ENCODE measurements around the gene NTN1. TPM values are rescaled to one million over a fixed set of nuclear protein-coding genes. Genes with fewer than 3 reads are reported as not detected.

The NTN1 gene
- total RNA-seq, 1 experiment from 2014 or later: 0.94 TPM

DNA sequence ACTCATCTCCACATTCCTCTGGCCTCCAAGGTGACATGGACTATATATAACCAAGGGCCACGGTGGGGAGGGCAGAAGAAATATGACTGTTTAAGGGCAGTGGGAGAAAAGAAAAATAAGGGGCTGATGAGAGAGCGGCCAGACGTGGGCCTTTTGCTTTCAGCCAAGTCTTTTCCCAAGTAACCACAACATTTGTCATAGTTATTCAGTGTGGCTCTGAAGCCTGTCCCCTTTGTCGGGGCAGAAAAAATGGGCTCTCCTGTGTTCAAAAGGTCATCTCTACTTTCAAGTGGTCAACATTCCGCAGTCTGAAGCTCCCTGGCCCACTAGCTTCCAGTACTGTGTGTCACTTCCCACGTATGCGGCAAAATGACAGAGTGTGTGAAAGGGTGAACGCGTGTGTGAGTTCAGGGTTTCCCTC, 245.4 kb downstream of the NTN1 start:
- no peak overlapping the region for H3K27ac Mint-ChIP-seq (ENCODE audit: unreplicated experiment)
- no peak overlapping the region for H3K4me3 Mint-ChIP-seq (ENCODE audit: low read depth, unreplicated experiment)
- intact Hi-C loops (cut with micrococcal nuclease; ENCODE audit: unreplicated experiment): no loop called here
- H3K4me1 Mint-ChIP-seq (ENCODE audit: low read depth, unreplicated experiment): no peaks in the 10 kb centered on the region
- DNase-seq: no peak
- no TSS peak for BruUV-seq (replicated peaks)
- CTCF ChIA-PET: no interaction called here
- H3K36me3 Mint-ChIP-seq (ENCODE audit: insufficient read depth, unreplicated experiment): no peaks in the 10 kb centered on the region
- TF ChIP-seq, protein P1, sequence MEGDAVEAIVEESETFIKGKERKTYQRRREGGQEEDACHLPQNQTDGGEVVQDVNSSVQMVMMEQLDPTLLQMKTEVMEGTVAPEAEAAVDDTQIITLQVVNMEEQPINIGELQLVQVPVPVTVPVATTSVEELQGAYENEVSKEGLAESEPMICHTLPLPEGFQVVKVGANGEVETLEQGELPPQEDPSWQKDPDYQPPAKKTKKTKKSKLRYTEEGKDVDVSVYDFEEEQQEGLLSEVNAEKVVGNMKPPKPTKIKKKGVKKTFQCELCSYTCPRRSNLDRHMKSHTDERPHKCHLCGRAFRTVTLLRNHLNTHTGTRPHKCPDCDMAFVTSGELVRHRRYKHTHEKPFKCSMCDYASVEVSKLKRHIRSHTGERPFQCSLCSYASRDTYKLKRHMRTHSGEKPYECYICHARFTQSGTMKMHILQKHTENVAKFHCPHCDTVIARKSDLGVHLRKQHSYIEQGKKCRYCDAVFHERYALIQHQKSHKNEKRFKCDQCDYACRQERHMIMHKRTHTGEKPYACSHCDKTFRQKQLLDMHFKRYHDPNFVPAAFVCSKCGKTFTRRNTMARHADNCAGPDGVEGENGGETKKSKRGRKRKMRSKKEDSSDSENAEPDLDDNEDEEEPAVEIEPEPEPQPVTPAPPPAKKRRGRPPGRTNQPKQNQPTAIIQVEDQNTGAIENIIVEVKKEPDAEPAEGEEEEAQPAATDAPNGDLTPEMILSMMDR (IDR thresholded peaks at IDR 0.05; ENCODE audit: unreplicated experiment): no peak
- H3K27me3 Mint-ChIP-seq (ENCODE audit: unreplicated experiment): no peaks in the 10 kb centered on the region
- H3K9me3 Mint-ChIP-seq (ENCODE audit: low read depth, unreplicated experiment): no peaks in the 10 kb centered on the region

DNA sequence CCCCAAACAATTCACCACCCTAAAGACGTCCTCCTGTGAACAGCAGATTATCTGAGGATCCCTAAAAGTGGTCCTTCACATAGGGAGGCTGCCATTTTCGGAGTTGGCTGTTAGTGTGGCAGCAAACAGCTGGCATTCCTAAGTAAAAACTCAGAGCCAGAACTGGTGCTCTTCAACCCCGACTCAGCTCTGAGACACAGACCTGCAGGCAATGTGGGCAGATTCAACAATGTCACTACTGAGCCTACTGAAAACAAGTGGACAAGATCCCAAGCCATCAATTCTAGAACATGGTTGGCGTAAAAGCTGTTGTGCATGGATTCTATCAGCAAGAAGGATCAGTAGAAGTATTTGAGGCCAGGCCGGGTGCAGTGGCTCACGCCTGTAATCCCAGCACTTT, 247.2 kb downstream of the NTN1 start:
- H3K36me3 Mint-ChIP-seq (ENCODE audit: insufficient read depth, unreplicated experiment): no peaks in the 10 kb centered on the region
- H3K9me3 Mint-ChIP-seq (ENCODE audit: low read depth, unreplicated experiment): no peaks in the 10 kb centered on the region
- no peak overlapping the region for H3K4me3 Mint-ChIP-seq (ENCODE audit: low read depth, unreplicated experiment)
- no peaks in the 10 kb centered on the region for H3K27me3 Mint-ChIP-seq (ENCODE audit: unreplicated experiment)
- no peak overlapping the region for H3K27ac Mint-ChIP-seq (ENCODE audit: unreplicated experiment)
- DNase-seq: no peak
- TF ChIP-seq, protein P1 (IDR thresholded peaks at IDR 0.05; ENCODE audit: unreplicated experiment): no peak
- CTCF ChIA-PET: no interaction called here
- no peaks in the 10 kb centered on the region for H3K4me1 Mint-ChIP-seq (ENCODE audit: low read depth, unreplicated experiment)
- intact Hi-C loops (cut with micrococcal nuclease; ENCODE audit: unreplicated experiment): no loop called here
- BruUV-seq (replicated peaks): no TSS peak

DNA sequence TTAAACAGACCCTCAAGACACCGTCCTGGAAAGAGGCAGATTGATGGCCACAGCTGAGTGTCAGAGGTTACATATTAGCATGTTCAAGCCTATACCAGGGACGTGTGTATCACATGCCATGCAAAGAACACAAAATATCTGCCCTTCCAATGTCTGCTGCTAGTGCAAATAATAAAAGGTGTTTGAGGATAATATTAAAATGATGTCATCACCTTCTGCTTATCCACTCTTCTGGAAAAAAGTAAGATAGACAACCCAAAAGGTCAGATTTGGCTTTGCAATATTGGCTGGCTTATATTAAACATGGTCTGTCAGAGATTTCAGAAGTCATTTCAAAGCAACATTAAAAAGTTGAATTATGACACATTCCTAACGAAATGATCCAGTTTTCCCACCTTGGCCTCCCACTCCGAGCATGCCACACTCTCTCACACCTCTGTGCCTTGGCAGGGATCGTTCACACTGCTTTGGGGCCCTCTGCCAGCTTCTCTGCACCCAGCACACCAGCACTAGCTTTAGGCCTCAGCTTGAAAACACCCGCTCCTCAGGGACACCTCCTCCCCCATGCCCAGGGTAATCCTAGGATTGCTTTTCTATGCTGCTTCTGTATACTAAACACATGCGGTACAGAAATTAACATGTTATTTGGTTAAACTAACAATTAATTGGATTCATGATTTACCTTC, 248.2 kb downstream of the NTN1 start:
- no peak for DNase-seq
- H3K36me3 Mint-ChIP-seq (ENCODE audit: insufficient read depth, unreplicated experiment): no peaks in the 10 kb centered on the region
- H3K4me3 Mint-ChIP-seq (ENCODE audit: low read depth, unreplicated experiment): no peak overlapping the region
- CTCF ChIA-PET: no interaction called here
- no peaks in the 10 kb centered on the region for H3K27me3 Mint-ChIP-seq (ENCODE audit: unreplicated experiment)
- H3K27ac Mint-ChIP-seq (ENCODE audit: unreplicated experiment): no peak overlapping the region
- intact Hi-C loops (cut with micrococcal nuclease; ENCODE audit: unreplicated experiment): no loop called here
- BruUV-seq (replicated peaks): no TSS peak
- no peaks in the 10 kb centered on the region for H3K9me3 Mint-ChIP-seq (ENCODE audit: low read depth, unreplicated experiment)
- TF ChIP-seq, protein P1 (IDR thresholded peaks at IDR 0.05; ENCODE audit: unreplicated experiment): no peak
- H3K4me1 Mint-ChIP-seq (ENCODE audit: low read depth, unreplicated experiment): no peaks in the 10 kb centered on the region

GRCh38 chr17:9270921-9271320, 249.6 kb downstream of the NTN1 start:
- H3K4me3 Mint-ChIP-seq (ENCODE audit: low read depth, unreplicated experiment): no peak overlapping the region
- no peaks in the 10 kb centered on the region for H3K36me3 Mint-ChIP-seq (ENCODE audit: insufficient read depth, unreplicated experiment)
- CTCF ChIA-PET: no interaction called here
- TF ChIP-seq, protein P1 (IDR thresholded peaks at IDR 0.05; ENCODE audit: unreplicated experiment): no peak
- H3K4me1 Mint-ChIP-seq (ENCODE audit: low read depth, unreplicated experiment): no peaks in the 10 kb centered on the region
- H3K27me3 Mint-ChIP-seq (ENCODE audit: unreplicated experiment): no peaks in the 10 kb centered on the region
- BruUV-seq (replicated peaks): no TSS peak
- H3K9me3 Mint-ChIP-seq (ENCODE audit: low read depth, unreplicated experiment): no peaks in the 10 kb centered on the region
- H3K27ac Mint-ChIP-seq (ENCODE audit: unreplicated experiment): no peak overlapping the region
- intact Hi-C loops (cut with micrococcal nuclease; ENCODE audit: unreplicated experiment): no loop called here
- no peak for DNase-seq

Measured in Calu3 (cell line).